GM06990 (cell line): Measurements from ENCODE around the gene ARID1B.

Source experiments
- DNase-seq: peaks from one replicate; pipeline ENCODE4 v3.0.0-alpha.2; 2011; ENCODE audit not compliant: insufficient read length; ENCODE audit errors: extremely low read depth
- H3K27me3 ChIP-seq: replicated peaks from 2 replicates; pipeline ENCODE4 v1.6.0; 2011; ENCODE audit warnings: low read length; ENCODE audit not compliant: control insufficient read depth, insufficient read depth
- H3K36me3 ChIP-seq: 2 replicates; pipeline ENCODE4 v1.5.1; 2011; ENCODE audit warnings: low read length; ENCODE audit not compliant: control insufficient read depth, insufficient read depth
- H3K4me3 ChIP-seq: replicated peaks from 2 replicates; pipeline ENCODE4 v1.5.1; 2011; ENCODE audit warnings: low read depth, mild to moderate bottlenecking, control low read depth, low read length
- TF ChIP-seq, protein P1 (sequence below): IDR thresholded peaks from 2 replicates; pipeline ENCODE4 v1.5.1; 2011; ENCODE audit warnings: low read length, control low read depth, mild to moderate bottlenecking, inconsistent platforms; ENCODE audit not compliant: insufficient read depth, poor library complexity, severe bottlenecking

ARID1B gene

DNA sequence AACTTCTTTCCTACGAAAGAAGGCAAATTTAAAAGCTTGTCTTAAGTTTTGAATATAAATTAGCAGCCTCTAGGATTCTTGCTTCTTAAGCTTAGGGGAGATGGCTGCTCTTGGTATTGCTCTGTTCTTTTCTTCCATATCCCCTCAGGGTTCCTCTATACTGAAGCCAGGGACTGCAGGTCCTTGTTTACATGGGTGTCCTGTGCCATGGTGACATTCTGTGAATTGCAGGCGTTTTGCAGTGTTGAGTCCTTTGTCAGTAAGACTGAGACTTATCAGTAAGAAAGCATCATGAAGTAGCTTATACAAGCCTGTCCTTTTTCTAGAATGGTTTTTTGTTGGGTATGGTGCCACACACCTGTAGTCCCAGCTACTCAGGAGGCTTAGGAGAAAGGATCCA is 147.8 kb downstream of the ARID1B start:
- H3K36me3 ChIP-seq: peaks cover 2% of the 10 kb centered on the region; the same call in 1 of the 2 replicates
- no peaks in the 10 kb centered on the region for H3K27me3 ChIP-seq
- H3K4me3 ChIP-seq: no peak overlapping the region
- DNase-seq: no peak
- TF ChIP-seq, protein P1, sequence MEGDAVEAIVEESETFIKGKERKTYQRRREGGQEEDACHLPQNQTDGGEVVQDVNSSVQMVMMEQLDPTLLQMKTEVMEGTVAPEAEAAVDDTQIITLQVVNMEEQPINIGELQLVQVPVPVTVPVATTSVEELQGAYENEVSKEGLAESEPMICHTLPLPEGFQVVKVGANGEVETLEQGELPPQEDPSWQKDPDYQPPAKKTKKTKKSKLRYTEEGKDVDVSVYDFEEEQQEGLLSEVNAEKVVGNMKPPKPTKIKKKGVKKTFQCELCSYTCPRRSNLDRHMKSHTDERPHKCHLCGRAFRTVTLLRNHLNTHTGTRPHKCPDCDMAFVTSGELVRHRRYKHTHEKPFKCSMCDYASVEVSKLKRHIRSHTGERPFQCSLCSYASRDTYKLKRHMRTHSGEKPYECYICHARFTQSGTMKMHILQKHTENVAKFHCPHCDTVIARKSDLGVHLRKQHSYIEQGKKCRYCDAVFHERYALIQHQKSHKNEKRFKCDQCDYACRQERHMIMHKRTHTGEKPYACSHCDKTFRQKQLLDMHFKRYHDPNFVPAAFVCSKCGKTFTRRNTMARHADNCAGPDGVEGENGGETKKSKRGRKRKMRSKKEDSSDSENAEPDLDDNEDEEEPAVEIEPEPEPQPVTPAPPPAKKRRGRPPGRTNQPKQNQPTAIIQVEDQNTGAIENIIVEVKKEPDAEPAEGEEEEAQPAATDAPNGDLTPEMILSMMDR: no peak

DNA sequence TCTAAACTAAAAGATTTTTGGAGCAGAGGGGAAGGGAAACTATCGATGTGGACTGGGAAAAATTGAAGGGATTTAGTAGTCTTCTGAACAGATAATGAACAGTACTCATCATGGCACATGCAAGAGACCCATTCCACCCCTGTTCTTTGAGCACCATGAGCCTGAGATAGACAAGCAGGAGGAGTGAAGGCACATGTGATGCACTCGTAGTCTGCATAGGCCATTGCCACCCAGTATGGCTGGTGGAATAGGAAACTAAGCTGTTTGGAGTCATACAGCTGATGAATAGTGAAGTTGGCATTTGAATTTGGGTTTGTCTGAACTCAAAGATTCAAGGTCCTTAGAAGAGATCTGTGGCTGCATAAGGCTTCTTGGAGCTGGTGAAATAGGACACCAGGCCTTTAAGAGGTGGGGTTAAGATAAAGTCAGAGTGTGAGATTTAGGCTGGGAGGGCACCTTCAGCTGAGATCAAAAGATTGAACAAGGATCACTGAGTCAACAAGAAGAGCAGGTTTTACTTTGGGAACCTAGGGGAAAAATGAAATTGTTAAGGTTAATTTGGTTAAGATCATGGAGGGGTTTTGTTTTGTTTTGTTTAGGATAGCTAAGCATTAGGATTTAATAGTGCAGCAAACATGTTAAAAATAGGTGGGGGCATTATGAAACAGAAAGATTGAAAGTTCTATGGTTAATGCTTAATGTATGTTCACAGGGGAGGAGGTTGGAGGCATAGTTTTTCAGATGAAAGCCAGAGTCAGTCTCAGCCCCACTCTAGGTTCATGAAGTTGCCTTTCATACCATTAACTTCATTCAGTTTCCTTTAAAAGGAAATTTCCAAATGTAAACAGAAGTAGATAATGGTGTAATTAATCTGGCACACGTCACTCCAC is 148.8 kb downstream of the ARID1B start:
- Histone ChIP-seq H3K27me3 (no peaks in the 10 kb centered on the region), H3K4me3 (no peak overlapping the region), H3K36me3 (peaks cover 2% of the 10 kb centered on the region; the same call in 1 of the 2 replicates)
- no peak for DNase-seq
- TF ChIP-seq, protein P1: no peak

DNA sequence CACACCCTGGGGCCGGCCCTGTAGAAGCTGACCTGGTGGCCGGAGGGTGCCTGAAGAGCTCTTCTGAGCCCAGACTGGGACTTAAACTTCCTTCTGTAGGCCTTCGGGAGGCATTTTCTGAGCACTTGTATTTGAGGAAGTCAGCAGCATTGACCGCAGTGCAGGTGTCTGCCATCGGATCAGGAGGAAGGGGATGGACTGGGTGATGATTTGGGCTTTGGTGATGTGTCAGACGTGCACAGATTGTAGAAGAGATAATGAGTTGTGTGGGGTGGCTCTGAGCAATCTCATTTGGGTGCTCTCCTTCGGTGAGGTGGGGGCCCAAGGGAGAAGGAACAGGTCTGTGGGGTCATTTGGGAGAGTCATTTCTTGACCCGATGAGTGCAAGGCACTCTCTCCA is 150.9 kb downstream of the ARID1B start:
- TF ChIP-seq, protein P1: no peak
- peaks cover 2% of the 10 kb centered on the region; the same call in 1 of the 2 replicates for H3K36me3 ChIP-seq
- no peaks in the 10 kb centered on the region for H3K27me3 ChIP-seq
- no peak overlapping the region for H3K4me3 ChIP-seq
- DNase-seq: no peak

DNA sequence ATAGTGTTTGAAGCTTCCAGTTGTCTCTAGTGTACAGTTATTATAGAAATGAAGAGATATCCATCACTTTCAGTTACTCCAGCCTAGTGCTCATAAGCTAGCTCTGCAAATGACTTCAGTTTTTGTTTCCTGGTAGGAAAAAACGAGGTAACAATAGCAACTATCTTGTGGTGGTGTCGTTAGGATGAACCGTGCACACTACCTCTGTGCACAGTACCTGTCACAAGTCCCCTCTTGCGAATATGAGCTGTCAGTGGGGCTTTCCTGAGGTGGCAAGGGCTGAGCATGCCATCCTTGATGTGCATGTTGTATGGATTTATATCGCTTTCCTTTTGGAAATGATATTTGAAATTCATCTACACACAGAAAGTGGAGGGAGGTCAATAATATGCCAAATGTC is 151.8 kb downstream of the ARID1B start:
- peaks cover 2% of the 10 kb centered on the region; the same call in 1 of the 2 replicates for H3K36me3 ChIP-seq
- TF ChIP-seq, protein P1: no peak
- H3K4me3 ChIP-seq: no peak overlapping the region
- DNase-seq: no peak
- no peaks in the 10 kb centered on the region for H3K27me3 ChIP-seq

DNA sequence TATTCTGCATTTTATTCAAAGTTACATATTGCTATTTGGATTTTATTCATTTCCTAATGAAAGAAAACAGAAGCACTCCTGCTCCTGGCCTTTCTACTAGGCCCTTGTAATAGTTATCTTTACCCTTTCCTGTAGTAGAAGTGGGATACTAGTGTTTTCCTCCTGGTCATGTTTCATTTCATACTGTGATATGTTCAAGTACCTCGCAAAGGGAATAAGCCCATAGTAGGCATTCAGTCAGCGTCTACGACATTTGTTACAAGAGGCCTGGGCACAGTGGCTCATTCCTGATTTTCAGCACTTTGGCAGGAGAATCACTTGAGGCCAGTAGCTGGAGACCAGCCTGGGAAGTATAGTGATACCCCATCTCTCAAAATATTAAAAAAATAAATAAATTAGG is 154.1 kb downstream of the ARID1B start:
- TF ChIP-seq, protein P1: no peak

More for the DNA sequence above, 154.1 kb downstream of the ARID1B start:
- no peaks in the 10 kb centered on the region for H3K27me3 ChIP-seq
- DNase-seq: no peak
- H3K36me3 ChIP-seq: peaks cover 2% of the 10 kb centered on the region; the same call in 1 of the 2 replicates
- H3K4me3 ChIP-seq: no peak overlapping the region
